ENCODE data around the gene DUSP12.

The DUSP12 gene

DNA sequence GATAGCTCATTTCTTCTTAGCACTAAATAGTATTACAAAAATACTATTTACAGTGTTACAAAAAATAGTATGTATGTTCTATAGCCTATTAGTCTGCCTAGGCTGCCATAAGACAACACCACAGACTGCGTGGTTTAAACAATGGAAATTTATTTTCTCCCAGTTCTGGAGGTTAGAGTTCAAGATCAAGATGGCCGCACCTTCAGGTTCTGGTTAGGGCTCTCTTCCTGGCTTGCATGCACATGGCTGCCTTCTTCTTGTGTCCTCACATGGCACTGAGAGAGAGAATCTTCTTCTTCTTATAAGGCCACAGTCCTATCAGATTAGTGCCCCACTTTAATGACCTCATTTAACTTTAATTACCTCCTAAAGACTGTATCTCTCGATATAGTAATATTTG lies 20.7 kb downstream of the DUSP12 start:
- DNase-seq (ENCODE audit: low spot score): no peak

DNA sequence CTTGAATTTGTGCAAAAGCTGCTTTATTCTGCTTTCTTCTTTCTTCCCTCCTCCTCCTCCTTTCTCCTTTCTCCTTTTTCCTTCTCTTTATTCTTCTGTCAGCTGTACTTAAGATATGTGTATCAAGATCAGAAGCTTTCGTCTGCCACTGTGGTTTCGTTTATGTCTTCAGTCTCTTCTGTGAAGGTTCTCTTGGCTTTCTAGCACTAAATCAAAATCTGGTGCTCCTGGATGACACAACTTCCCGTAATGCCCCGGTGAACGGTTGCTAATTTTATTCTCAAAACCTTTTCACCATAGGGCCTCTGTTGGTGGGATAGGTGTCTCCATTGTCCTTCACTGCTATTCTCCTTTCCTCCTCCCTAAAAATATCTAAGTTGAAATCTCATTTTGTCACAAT lies 21.6 kb downstream of the DUSP12 start:
- no peak for DNase-seq (ENCODE audit: low spot score)

DNA sequence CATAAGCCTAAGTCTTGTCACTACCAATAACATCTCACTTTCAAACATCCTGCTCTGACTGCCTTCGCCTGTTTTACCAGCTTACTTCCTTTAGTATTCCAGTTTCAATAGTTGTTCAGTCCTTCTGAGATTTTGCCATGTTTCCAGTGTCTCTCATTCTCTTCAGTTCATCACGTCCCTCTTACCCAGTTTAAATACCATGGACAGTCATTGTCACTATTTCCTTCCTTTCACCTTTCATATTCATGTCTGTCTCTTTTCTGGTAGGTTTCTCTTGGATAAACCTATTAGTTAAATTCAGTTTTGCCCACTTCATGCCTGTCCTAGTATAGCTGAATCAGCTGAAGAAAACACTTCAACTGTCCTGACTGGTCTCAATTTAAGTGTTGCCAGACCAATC lies 22.4 kb downstream of the DUSP12 start:
- no peak for DNase-seq (ENCODE audit: low spot score)

DNA sequence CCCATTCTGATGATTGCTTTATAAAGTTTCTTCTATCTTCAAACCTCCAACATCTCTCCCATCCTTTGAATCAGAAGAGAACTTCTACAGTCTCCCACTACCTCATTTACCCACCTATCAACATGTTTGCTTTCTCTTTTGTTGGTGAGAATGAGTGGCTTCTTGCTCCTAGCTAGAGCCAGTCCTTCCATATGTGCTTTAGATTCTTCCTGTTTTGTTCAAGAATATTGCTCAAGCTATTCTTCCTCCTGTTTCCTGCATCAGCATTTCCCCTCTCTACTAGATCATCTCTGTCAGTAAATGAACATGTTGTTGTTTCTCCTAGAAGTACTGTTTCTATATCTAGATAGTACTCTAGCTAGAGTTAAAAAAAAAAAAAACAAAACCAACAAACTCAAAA lies 22.8 kb downstream of the DUSP12 start:
- DNase-seq (ENCODE audit: low spot score): no peak

DNA sequence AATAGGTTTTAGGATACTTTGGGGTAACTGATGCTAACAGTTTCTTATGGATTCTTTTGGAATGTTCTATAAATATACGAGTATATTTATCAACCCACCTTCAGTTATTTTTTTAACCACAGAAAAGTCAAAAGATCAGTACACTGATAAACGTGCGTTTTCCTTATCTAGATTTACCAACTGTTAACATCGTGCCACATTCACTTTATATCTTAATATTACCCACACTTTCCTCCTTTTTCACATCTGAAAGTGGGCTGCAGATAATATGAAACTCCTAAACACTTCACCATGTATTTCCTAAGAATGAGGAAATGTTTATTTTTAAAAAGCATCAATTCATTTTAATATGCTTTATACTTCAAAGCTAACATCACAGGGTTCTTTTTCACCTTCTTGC lies 24.2 kb downstream of the DUSP12 start:
- no peak for DNase-seq (ENCODE audit: low spot score)

DNA sequence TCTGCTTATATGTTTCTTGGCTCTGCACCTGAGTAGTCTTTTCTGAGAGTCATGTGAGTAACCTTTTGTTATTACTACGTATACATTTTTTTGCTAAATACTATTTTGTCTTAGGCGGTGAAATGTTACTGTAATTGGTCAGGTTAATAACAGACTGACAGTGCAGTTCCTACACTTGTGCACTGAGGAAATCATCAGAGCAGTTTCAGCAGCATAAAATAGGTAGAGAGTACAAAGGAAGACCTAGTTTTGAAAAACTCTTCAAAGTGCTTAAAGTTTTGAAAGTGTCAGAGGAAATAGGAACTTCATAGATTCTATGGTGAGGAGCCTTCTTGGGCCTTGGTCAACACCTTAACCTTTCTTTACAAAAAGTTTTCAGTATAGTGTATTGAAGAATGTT lies 27.7 kb downstream of the DUSP12 start:
- DNase-seq (ENCODE audit: low spot score): no peak

DNA sequence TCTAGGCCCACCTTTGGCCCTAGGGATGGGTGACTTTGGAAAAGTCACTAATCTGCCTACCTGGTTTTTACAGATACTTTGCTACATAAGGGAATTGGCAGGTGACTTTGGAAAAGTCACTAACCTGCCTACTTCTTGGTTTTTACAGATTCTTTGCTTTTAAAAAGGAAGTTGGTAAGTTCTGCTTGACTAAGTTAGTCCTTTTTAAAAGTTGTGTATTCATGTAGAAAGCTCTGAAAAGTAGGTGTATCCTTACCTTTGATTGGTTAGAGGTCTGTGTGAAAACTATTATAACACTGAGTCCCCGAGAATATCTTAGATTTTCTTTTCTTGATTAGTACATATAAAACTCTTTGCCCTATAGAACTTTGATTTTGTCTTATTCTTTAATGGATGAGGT lies 28.9 kb downstream of the DUSP12 start:
- DNase-seq (ENCODE audit: low spot score): no peak

DNA sequence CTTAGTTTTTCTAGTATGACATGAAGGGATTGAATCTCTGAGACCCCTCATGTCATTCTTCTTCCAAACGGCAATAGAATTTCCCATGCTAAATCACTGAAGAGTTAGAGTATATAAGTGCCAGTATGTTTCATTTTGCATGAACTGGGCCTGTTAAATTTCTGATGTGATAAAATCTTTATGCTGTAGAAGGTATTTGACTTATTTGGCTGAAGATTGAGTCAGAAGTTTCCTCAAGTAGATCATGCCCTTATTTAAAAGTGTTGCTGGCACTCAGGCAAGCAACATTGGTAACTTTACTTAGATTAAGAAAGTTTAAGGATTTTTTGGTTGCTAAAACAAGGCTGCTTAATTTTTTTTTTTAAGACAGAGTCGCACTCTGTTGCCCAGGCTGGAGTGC lies 29.8 kb downstream of the DUSP12 start:
- DNase-seq (ENCODE audit: low spot score): no peak

DNA sequence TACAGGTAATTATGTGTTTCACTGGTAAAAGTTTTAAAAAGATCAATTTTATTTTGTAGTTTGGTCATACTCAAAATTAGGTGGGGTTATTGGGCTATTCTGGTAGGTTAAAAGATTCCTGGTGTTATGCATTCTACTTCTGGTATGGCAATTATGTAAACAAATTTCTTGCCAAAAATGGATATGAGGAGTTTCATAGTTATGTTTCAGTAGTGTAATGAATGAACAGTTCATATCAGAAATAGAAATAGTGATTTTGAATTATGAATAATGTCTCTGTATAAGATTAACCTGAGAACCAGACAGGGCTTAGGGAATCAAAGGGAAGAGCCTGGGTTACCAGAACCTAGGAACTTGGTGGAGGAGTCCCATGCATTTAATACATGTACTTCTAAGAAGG lies 32.4 kb downstream of the DUSP12 start:
- DNase-seq (ENCODE audit: low spot score): no peak

DNA sequence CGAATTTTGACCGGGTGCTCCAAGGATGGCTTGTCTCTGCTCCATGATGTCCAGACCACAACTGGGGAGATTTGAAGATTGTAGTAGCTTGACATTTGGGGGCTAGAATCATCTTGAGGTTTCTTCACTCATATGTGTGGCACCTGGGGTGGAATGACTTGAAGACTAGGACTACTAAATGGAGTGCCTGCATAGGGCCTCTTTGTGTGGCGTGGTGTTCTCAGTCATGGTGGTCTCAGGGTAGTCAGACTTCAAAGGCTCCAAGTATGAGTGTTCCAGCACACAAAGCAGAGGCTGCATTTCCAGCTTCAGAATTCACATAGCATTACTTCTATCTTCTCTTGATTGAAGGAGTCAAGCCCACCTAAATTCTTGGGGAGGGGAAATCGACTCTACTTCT lies 33.3 kb downstream of the DUSP12 start:
- DNase-seq (ENCODE audit: low spot score): no peak

DNA sequence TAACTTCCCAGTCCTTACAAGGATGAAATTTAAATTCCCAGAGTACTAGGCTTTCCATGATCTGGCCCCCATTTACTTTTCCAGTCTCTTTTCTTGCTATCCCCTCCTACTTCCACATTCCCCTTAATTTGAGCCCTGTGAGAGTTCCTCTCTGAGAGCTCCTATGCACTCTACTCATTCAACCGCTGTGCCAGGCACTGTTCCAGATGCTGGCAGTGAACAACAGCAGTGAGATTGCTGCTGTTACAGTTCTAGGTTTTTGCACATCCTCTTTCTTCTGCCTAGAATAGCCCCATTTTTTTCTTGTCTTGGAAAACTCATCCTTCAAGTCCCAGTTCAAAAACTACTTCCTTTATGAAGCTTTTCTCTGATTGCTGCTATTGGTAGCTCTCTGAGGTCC lies 35.4 kb downstream of the DUSP12 start:
- DNase-seq (ENCODE audit: low spot score): no peak

DNA sequence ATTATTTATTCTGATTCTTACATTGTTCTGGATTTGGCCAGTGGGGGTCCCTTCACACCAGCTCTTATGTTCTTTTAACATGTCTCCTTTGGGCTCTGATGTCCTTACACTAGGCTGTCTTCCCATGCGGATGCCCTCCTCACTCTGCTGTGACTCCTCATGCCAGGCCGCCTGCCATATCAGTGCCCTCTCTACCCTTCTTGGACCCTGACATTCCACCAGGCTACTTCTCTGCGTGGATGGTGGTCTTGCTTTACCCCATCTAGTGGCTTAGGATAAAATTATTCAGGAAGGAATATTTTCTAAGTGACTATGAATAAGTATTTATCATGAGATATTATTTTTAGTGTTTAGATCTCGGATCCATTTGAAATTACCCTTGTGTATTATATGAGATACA lies 37.8 kb downstream of the DUSP12 start:
- DNase-seq (ENCODE audit: low spot score): no peak

DNA sequence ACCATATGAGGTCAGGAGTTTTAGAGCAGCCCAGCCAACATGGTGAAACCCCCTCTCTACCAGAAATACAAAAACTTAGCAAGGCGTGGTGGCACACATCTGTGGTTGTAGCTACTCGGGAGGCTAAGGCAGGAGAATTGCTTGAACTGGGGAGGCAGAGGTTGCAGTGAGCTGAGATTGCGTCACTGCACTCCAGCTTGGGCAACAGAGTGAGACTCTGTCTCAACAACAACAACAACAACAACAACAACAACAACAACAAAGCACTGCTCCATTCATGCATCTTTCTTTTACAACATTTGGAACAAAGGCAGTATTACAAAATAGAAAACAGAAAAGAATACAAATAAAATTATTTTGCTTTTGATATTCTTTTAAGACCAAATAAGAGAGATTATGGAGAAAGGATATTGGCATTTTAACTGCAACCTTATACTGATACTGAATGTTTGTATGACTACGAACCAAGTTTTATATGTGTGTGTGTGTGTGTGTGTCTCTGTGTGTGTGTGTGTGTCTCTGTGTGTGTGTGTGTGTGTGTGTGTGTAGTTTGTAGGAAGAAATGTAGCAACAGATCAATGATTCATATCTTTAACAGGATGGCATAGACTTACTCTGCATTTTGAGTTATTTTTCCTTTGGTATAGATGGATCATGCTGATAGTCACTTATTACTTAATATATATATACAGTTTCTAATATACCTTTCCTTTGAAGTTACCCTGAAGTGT lies 41.2 kb downstream of the DUSP12 start:
- no peak for DNase-seq (ENCODE audit: low spot score)

DNA sequence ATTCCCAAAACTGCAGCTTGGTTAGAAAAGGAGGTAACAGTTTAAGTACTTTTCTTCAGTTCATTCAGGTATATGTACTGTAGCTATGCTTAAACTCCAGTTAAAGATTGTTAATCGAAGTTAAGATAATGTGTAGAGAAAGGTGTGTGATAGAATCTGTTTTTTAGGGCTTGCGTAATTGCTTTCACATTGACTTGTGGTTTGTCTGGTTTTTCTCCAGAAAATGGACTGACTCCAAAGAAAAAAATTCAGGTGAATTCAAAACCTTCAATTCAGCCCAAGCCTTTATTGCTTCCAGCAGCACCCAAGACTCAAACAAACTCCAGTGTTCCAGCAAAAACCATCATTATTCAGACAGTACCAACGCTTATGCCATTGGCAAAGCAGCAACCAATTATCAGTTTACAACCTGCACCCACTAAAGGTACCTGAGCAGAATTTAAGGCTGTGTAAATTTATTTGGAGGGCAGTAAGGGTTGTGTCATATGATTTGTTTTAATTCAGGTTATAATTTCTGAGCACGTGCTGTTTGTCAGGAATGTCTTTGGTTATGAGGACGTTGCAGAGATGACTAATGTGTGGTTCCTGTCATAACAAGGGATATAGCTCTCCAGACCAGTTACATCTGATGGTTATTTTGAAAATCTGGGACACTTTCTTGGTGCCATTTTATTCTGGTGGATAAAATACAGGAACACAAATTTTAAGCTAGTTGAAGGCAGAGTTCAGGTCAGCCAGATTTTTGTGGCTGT lies 42.5 kb downstream of the DUSP12 start:
- peak; percentile 33 for DNase-seq (ENCODE audit: low spot score)

DNA sequence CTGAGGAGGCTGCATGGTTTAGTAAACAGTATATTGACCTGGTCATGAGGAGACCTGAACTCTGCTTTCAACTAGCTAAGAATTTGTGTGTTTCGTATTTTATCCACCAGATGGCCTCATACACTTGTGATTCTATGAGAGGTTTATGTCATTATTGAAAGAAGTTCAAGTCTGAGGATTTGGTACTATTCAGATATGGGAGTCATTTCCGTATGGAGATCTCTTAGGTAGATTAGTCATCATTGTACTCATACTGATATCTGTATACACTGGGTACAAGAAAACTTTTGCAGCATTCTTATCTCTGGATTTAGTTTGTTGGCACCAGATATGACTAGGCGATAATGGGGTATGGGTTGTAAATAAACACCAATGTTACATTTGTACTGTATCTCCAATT lies 43.2 kb downstream of the DUSP12 start:
- peak; percentile 91 for DNase-seq (ENCODE audit: low spot score)

DNA sequence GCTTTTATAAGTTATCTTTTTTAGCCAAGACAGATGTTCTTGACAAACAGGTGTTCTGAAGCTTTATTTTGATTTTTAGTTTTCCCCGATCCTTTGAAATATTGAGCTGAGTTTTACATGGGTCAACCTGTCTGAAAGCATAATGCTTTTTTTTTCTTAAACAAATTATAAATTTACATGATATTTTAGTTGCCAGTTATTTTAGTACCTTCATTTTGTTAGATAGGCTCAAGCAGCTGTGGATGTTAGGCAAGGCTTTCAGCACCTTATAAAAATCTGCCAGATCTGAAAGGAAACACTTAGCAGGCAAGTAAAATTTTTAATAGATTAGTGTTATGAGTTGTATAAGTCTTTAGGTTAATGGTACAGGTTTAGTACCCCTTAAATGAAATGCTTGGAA lies 50.2 kb downstream of the DUSP12 start:
- no peak for DNase-seq (ENCODE audit: low spot score)

DNA sequence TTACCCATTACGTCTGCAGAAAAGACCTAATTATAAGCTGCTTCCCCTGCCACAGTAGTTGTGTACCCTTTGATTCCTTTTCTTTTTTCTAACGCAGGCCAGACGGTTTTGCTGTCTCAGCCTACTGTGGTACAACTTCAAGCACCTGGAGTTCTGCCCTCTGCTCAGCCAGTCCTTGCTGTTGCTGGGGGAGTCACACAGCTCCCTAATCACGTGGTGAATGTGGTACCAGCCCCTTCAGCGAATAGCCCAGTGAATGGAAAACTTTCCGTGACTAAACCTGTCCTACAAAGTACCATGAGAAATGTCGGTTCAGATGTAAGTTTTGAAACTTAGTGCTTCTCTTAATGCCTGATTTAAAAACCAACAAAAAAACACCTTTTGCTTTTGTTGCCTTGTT lies 52.4 kb downstream of the DUSP12 start:
- no peak for DNase-seq (ENCODE audit: low spot score)

DNA sequence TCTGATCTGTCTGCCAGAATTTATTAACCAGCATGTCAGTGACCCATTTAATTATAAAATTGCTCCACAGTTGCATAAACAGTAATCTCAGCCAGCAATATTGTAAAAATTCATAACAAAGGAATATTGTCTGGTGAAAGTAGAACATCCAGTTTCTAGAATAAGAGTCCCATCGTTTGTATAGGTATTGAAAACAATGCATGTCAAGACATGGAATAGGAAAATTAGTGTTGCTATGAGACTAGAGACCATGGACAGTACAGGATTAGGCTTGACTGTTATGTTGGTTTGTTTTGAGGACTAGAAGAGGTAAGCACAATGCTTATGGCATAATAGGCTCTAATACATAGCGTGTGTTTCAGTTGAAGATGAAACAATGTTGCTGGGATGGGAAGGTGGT lies 53.6 kb downstream of the DUSP12 start:
- DNase-seq (ENCODE audit: low spot score): no peak

DNA sequence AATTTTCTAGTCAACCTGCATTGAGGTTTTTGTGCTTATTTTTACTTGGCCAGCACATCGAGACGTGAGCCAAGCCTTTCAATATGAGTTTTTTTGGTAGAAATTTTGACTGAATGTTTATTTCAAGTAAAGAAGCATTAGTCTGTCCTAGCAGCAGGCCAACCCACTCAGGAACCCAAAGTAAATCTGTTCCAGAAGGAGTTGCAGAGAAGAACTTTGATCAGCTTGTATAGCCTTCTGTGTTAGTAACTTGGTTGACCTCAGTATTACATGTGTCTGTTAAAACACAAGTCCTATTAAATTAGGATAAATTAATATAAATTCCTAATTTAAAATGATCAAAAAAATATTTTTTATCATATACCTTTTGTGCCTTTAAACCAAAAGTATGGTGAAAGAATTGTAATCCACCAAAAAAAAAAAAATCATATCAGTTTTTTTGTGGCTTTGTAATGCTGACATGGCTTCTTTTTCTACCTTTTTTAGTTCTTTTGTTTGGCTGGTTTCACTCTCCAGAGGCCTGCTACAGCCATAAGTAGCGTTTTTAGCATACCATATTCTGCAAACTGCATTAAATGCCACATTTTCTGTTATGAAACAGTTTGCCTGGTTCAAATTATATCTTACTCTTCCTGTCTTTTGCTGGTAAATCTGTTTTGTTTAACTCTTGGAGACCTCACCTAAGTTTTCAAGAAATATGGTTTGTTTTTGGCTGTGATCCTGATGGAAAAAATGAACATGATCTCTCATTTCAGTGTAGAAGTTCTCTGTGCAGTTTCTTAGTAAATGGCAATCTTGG lies 56.0 kb downstream of the DUSP12 start:
- no peak for DNase-seq (ENCODE audit: low spot score)

Data from kidney capillary endothelial cell (primary cell).